ENCODE measurements around the gene LRRC47. TPM values are rescaled to one million over a fixed set of nuclear protein-coding genes. Genes with fewer than 3 reads are reported as not detected.
A peak's percentile ranks its signal among the peaks of the same experiment; 100 is the strongest.

Gene LRRC47
- total and polyA plus RNA-seq, 11 donors = 18.4 to 85.7 (median 60.2) TPM

DNA sequence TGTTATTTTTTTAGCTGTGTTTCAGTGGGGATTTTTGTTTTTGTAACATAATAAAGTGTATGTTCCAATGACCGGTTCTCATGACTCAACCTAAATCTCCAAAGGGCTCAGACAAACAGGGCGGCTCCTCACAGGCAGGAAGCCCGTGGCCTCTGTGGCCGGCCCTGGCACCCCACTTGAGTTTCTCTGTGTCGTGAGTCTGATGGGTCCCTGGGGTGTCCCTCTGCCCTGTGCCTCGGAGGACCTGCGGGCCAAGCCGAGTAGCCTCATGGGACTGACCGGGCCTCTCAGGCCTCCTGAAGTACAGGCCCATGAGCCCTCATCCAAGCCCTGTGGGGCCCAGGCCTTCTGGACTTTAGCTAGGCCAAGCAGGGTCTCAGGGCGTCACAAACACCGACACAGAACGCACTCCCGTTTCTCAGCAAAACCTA lies 60.2 kb downstream of the LRRC47 start:
- Histone ChIP-seq H3K27ac (peak overlapping the region in 8 of 12 donors; percentile 9 to 63 (median 50)), H3K9me3 (no peaks in the 10 kb centered on the region), H3K27me3 (peaks cover 0 to 17% (median 0%) of the 10 kb centered on the region in 9 donors), H3K36me3 (peaks cover 0 to 49% (median 34%) of the 10 kb centered on the region in 9 donors), H3K4me1 (peaks cover 0 to 23% (median 8%) of the 10 kb centered on the region in 12 donors), H3K4me3 (no peak overlapping the region)
- DNase-seq (peak in 3 of 5 donors; percentile 40 to 61 (median 56)), ATAC-seq (peak in 2 of 4 donors; percentile 22 to 54)
- WGBS, 4 donors = 70 to 86% (median 81%) methylated on average over 11 to 13 of the region's 13 CpGs
- TF ChIP-seq, protein P1, sequence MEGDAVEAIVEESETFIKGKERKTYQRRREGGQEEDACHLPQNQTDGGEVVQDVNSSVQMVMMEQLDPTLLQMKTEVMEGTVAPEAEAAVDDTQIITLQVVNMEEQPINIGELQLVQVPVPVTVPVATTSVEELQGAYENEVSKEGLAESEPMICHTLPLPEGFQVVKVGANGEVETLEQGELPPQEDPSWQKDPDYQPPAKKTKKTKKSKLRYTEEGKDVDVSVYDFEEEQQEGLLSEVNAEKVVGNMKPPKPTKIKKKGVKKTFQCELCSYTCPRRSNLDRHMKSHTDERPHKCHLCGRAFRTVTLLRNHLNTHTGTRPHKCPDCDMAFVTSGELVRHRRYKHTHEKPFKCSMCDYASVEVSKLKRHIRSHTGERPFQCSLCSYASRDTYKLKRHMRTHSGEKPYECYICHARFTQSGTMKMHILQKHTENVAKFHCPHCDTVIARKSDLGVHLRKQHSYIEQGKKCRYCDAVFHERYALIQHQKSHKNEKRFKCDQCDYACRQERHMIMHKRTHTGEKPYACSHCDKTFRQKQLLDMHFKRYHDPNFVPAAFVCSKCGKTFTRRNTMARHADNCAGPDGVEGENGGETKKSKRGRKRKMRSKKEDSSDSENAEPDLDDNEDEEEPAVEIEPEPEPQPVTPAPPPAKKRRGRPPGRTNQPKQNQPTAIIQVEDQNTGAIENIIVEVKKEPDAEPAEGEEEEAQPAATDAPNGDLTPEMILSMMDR (IDR thresholded peaks at IDR 0.05) = no peak
- intact Hi-C loops (cut with DNase I) = no loop called here

DNA sequence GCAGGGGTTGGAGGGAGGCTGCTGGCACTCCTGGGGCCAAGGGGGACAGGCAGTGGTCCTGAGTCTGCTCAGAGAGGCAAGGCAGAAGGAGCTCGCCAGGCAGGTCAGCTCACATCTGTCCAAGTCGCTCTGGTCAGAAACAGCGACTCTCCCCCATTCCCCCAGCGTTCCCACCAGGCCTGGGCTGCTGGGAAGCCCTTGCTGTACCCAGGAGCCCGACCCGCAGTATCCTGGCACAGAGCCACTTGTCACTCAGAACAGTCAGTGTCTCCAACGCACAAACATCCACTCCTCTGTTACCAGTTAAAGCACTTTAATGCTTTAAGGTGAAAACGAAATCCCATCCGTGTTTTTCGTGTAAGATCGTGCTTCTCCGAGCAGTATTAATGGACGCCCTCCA lies 60.6 kb downstream of the LRRC47 start:
- Histone ChIP-seq H3K9me3 (no peaks in the 10 kb centered on the region), H3K36me3 (peaks cover 0 to 46% (median 34%) of the 10 kb centered on the region in 9 donors), H3K27me3 (peaks cover 0 to 22% (median 0%) of the 10 kb centered on the region in 9 donors), H3K4me3 (no peak overlapping the region), H3K27ac (peak overlapping the region in 4 of 12 donors; percentile 39 to 63 (median 54)), H3K4me1 (peaks cover 0 to 23% (median 8%) of the 10 kb centered on the region in 12 donors)
- intact Hi-C loops (cut with DNase I) = no loop called here
- TF ChIP-seq POLR2A (IDR thresholded peaks at IDR 0.05) = no peak
- TF ChIP-seq, protein P1 (IDR thresholded peaks at IDR 0.05) = no peak
- peak in 2 of 5 donors; percentile 26 to 49 for DNase-seq
- 73 to 75% (median 74%) methylated on average over 13 of the region's 13 CpGs for WGBS, 4 donors
- peak in 1 of 4 donors; percentile 12 for ATAC-seq

DNA sequence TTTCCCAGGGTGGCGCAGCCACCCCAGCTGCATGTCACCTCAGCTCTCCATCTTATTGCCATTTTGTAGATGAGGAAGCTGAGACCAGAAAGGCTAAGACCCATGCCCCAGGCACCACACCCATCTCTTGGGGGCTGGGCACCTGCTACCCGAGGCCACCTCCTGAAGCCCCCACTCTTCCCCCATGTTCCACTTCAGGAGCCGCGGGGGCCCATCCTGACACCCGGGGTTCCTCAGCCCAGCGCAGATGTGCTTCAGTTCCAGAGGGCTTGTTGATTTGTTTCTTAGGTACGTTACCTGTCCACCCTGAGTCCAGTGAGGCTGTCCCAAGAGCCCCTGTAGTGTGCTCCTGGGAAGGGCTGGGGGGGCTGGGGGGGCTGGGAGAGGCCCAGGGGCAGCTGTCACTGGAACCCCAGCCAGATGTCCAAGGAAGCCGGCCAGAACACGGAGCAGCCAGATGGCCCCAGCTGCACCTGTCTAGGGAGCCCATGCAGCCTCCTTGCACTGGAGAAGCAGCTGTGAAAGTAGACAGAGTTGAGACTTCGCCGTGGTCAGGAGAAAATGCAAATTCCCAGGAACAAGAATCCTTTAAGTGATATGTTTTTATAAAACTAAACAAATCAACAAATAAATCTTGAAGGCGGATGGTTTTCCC lies 61.1 kb downstream of the LRRC47 start:
- WGBS, 4 donors = 83 to 85% (median 84%) methylated on average over 10 to 12 of the region's 12 CpGs
- ATAC-seq (peak in 1 of 4 donors; percentile 27), DNase-seq (peak in 1 of 5 donors; percentile 48)
- peaks cover 0 to 41% (median 33%) of the 10 kb centered on the region in 9 donors for H3K36me3 ChIP-seq
- TF ChIP-seq POLR2A (IDR thresholded peaks at IDR 0.05) = no peak
- TF ChIP-seq, protein P1 (IDR thresholded peaks at IDR 0.05) = no peak
- intact Hi-C loops (cut with DNase I) = no loop called here
- peak overlapping the region in 4 of 12 donors; percentile 39 to 63 (median 54) for H3K27ac ChIP-seq
- peaks cover 0 to 23% (median 8%) of the 10 kb centered on the region in 12 donors for H3K4me1 ChIP-seq
- H3K27me3 ChIP-seq = peaks cover 0 to 25% (median 0%) of the 10 kb centered on the region in 9 donors
- no peak overlapping the region for H3K4me3 ChIP-seq
- no peaks in the 10 kb centered on the region for H3K9me3 ChIP-seq

DNA sequence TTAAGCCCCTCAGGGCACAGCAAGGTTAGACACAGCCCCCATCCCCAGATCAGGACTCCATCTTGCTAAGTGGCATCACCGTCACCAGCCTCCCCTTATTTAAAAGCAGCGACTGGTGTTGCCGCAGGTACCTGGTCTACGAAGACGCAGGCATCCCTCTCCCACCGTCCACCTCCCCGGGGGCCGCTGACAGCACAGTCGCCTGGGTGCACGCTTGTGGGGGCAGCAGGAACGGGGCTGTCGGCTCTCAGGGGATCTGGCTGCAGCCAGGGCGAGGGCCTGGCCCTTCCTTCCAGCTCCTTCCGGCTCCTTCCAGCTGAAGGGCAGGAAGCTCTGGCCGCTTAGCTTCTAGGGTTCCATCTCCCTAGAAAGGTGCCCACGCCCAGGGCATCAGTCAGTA lies 61.7 kb downstream of the LRRC47 start:
- Histone ChIP-seq H3K4me1 (peaks cover 0 to 23% (median 8%) of the 10 kb centered on the region in 12 donors), H3K27me3 (peaks cover 0 to 25% (median 2%) of the 10 kb centered on the region in 9 donors), H3K9me3 (no peaks in the 10 kb centered on the region), H3K4me3 (no peak overlapping the region), H3K27ac (no peak overlapping the region), H3K36me3 (peaks cover 0 to 38% (median 30%) of the 10 kb centered on the region in 9 donors)
- ATAC-seq (no peak), DNase-seq (peak in 1 of 5 donors; percentile 42)
- intact Hi-C loops (cut with DNase I) = no loop called here
- TF ChIP-seq, protein P1 (IDR thresholded peaks at IDR 0.05) = no peak
- no peak for TF ChIP-seq POLR2A (IDR thresholded peaks at IDR 0.05)
- WGBS, 4 donors = 78 to 93% (median 87%) methylated on average over 16 of the region's 16 CpGs
